ENCODE data around the gene PACC1.

The PACC1 gene

GRCh38 chr1:212412374-212412773 is 2.3 kb downstream of the PACC1 start:
- H3K36me3 ChIP-seq (ENCODE audit: insufficient read depth), result 0 out of 2 replicates have a peak, but pooled peaks cover 7% of the 10 kb centered on the region
- H3K4me2 ChIP-seq, result no peak overlapping the region
- no peak for TF ChIP-seq CTCF (conservative IDR thresholded peaks at IDR 0.05; ENCODE audit: low read depth, low read length)
- no peak overlapping the region for H2AFZ ChIP-seq (ENCODE audit: low read depth)
- no peak overlapping the region for H3K4me3 ChIP-seq (IDR thresholded peaks at IDR 0.05; ENCODE audit: insufficient read depth, low read depth, low read length)
- no peaks in the 10 kb centered on the region for H3K27me3 ChIP-seq (ENCODE audit: insufficient read depth, low read depth)
- no peaks in the 10 kb centered on the region for H4K20me1 ChIP-seq (ENCODE audit: insufficient read depth)
- peaks cover 10% of the 10 kb centered on the region for H3K4me1 ChIP-seq (ENCODE audit: low read depth, poor library complexity, severe bottlenecking)
- no peaks in the 10 kb centered on the region; the same call in 1 of the 2 replicates for H3K79me2 ChIP-seq (ENCODE audit: insufficient read depth, low read depth)
- H3K27ac ChIP-seq, result no peak overlapping the region
- H3K9ac ChIP-seq, result no peak overlapping the region

GRCh38 chr1:212410231-212410820 is 4.4 kb downstream of the PACC1 start:
- peaks cover 7% of the 10 kb centered on the region; the same call in 1 of the 2 replicates for H3K36me3 ChIP-seq (ENCODE audit: insufficient read depth)

GRCh38 chr1:212402666-212403321 is 11.9 kb downstream of the PACC1 start:
- H3K79me2 ChIP-seq (ENCODE audit: insufficient read depth, low read depth), result no peaks in the 10 kb centered on the region
- H3K9ac ChIP-seq, result no peak overlapping the region
- H2AFZ ChIP-seq (ENCODE audit: low read depth), result no peak overlapping the region
- H4K20me1 ChIP-seq (ENCODE audit: insufficient read depth), result no peaks in the 10 kb centered on the region
- H3K4me2 ChIP-seq, result no peak overlapping the region
- TF ChIP-seq CTCF (conservative IDR thresholded peaks at IDR 0.05; ENCODE audit: low read depth, low read length), result no peak
- no peaks in the 10 kb centered on the region for H3K27me3 ChIP-seq (ENCODE audit: insufficient read depth, low read depth)
- H3K4me1 ChIP-seq (ENCODE audit: low read depth, poor library complexity, severe bottlenecking), result no peaks in the 10 kb centered on the region
- H3K4me3 ChIP-seq (IDR thresholded peaks at IDR 0.05; ENCODE audit: insufficient read depth, low read depth, low read length), result no peak overlapping the region
- H3K27ac ChIP-seq, result no peak overlapping the region
- H3K36me3 ChIP-seq (ENCODE audit: insufficient read depth), result no peaks in the 10 kb centered on the region; the same call in 1 of the 2 replicates

More at GRCh38 chr1:212410231-212410820, 4.4 kb downstream of the PACC1 start:
- Histone ChIP-seq H3K79me2 (ENCODE audit: insufficient read depth, low read depth) (no peaks in the 10 kb centered on the region; the same call in 1 of the 2 replicates), H2AFZ (ENCODE audit: low read depth) (no peak overlapping the region), H3K27ac (no peak overlapping the region), H3K4me3 (IDR thresholded peaks at IDR 0.05; ENCODE audit: insufficient read depth, low read depth, low read length) (no peak overlapping the region), H3K4me2 (no peak overlapping the region), H3K4me1 (ENCODE audit: low read depth, poor library complexity, severe bottlenecking) (peaks cover 9% of the 10 kb centered on the region), H3K27me3 (ENCODE audit: insufficient read depth, low read depth) (no peaks in the 10 kb centered on the region), H4K20me1 (ENCODE audit: insufficient read depth) (no peaks in the 10 kb centered on the region), H3K9ac (no peak overlapping the region)
- TF ChIP-seq CTCF (conservative IDR thresholded peaks at IDR 0.05; ENCODE audit: low read depth, low read length), result no peak

- TF ChIP-seq CTCF (conservative IDR thresholded peaks at IDR 0.05; ENCODE audit: low read depth, low read length), result no peak
- H3K79me2 ChIP-seq (ENCODE audit: insufficient read depth, low read depth), result no peaks in the 10 kb centered on the region
- no peak overlapping the region for H3K4me2 ChIP-seq
- no peak overlapping the region for H2AFZ ChIP-seq (ENCODE audit: low read depth)
- no peaks in the 10 kb centered on the region for H3K27me3 ChIP-seq (ENCODE audit: insufficient read depth, low read depth)
- no peaks in the 10 kb centered on the region for H3K4me1 ChIP-seq (ENCODE audit: low read depth, poor library complexity, severe bottlenecking)
- no peaks in the 10 kb centered on the region; the same call in 1 of the 2 replicates for H3K36me3 ChIP-seq (ENCODE audit: insufficient read depth)
- no peak overlapping the region for H3K9ac ChIP-seq
- no peaks in the 10 kb centered on the region for H4K20me1 ChIP-seq (ENCODE audit: insufficient read depth)
- H3K4me3 ChIP-seq (IDR thresholded peaks at IDR 0.05; ENCODE audit: insufficient read depth, low read depth, low read length), result no peak overlapping the region
- H3K27ac ChIP-seq, result no peak overlapping the region
Measured at GRCh38 chr1:212401838-212402582, 12.7 kb downstream of the PACC1 start.

Measured in KMS-11 (cell line).